HCT116 (cell line): Measurements from ENCODE around the gene RPL7L1. TPM values are rescaled to one million over a fixed set of nuclear protein-coding genes. Genes with fewer than 3 reads are reported as not detected.

Source experiments
- ATAC-seq: fragments of 200-7000 bp; cut with Tn5 transposase; 2 replicates; pipeline ENCODE4 v1.9.1; 2020; ENCODE audit warnings: mild to moderate bottlenecking, moderate library complexity
- Bru-seq: library from RNA; stranded (reverse); fragments of 400-500 nt; gene quantifications from one replicate; lab custom pipeline; 2021; lab: Mats Ljungman, UMichigan
- BruChase-seq, 2 experiments: library from RNA; stranded (reverse); fragments of 400-500 nt; gene quantifications; one replicate each; lab custom pipeline; 2021; lab: Mats Ljungman, UMichigan
- BruUV-seq: library from RNA; stranded (reverse); fragments of 400-500 nt; replicated peaks from 2 replicates; lab custom pipeline; 2021; lab: Mats Ljungman, UMichigan
- CTCF ChIA-PET: fragments of 300-600 bp; sonication (Branson Sonifier 250); formaldehyde crosslinking; loops from one replicate; lab custom pipeline; 2021; ENCODE audit warnings: antibody characterized with exemption; lab: Charles Lee
- POLR2A ChIA-PET: fragments of 300-600, 350-600 bp; sonication (Branson Sonifier 250); formaldehyde crosslinking; loops from one replicate; lab custom pipeline; 2021; ENCODE audit warnings: antibody characterized with exemption; lab: Charles Lee
- RAD21 ChIA-PET, 2 experiments: fragments of 300-600 bp; sonication (Branson Sonifier 250); formaldehyde crosslinking; loops; one replicate each; lab custom pipeline; 2023; ENCODE audit warnings: low total read pairs in 2 of 2; ENCODE audit not compliant: uncharacterized antibody in 2 of 2, unreplicated experiment in 2 of 2, low non-redundant PET in 1 of 2; lab: Charles Lee
- DNase-seq: peaks from one replicate; pipeline ENCODE4 v3.0.0-alpha.2; 2010; ENCODE audit warnings: low read depth, low spot score
- H2AFZ ChIP-seq: fragments of 200-600 bp; shearing (Covaris generic), sonication (generic); 2 replicates; pipeline ENCODE4 v1.6.1; 2017; ENCODE audit warnings: low read depth, mixed run types, mixed read lengths, antibody characterized with exemption, low read length; ENCODE audit not compliant: poor library complexity, severe bottlenecking
- H3K27ac ChIP-seq: 2 replicates; pipeline ENCODE4 v1.5.1; 2012; ENCODE audit warnings: low read depth, low read length
- H3K27me3 ChIP-seq: fragments of 200-600 bp; sonication (generic); 2 replicates; pipeline ENCODE4 v1.6.1; 2016; ENCODE audit warnings: mixed run types, low read length, mixed read lengths; ENCODE audit not compliant: insufficient read depth
- H3K36me3 ChIP-seq, 2 experiments: fragments of 200-500 bp in 1 of 2; fragments of 200-600 bp in 1 of 2; sonication (Bioruptor generic) in 1 of 2; sonication (generic) in 1 of 2; 2 replicates each; pipeline versions ENCODE4 v1.5.1 to v1.6.1; 2014 to 2016; ENCODE audit warnings: low read length in 2 of 2, inconsistent platforms in 1 of 2, mixed read lengths in 1 of 2, mixed run types in 1 of 2; ENCODE audit not compliant: insufficient read depth in 2 of 2, control insufficient read depth in 1 of 2
- H3K4me1 ChIP-seq, 2 experiments: fragments of 200-600 bp in 1 of 2; sonication (generic) in 1 of 2; 2 replicates each; pipeline versions ENCODE4 v1.5.1 to v1.6.1; 2012 to 2017; ENCODE audit warnings: low read length in 2 of 2, inconsistent platforms in 1 of 2, mild to moderate bottlenecking in 1 of 2, mixed read lengths in 1 of 2, mixed run types in 1 of 2, moderate library complexity in 1 of 2; ENCODE audit not compliant: insufficient read depth in 2 of 2, control insufficient read depth in 1 of 2
- H3K4me2 ChIP-seq: fragments of 200-600 bp; sonication (generic); 2 replicates; pipeline ENCODE4 v1.6.1; 2017; ENCODE audit warnings: mixed run types, low read length, mixed read lengths
- H3K4me3 ChIP-seq, 2 experiments: fragments of 200-600 bp in 1 of 2; sonication (generic) in 1 of 2; replicated peaks in 1 of 2; 2 replicates each; pipeline ENCODE4 v1.5.1; 2011 to 2016; ENCODE audit warnings: low read length in 2 of 2, control low read depth in 1 of 2, low read depth in 1 of 2, mild to moderate bottlenecking in 1 of 2, mixed read lengths in 1 of 2, mixed run types in 1 of 2
- H3K79me2 ChIP-seq: fragments of 200-600 bp; sonication (generic); 2 replicates; pipeline ENCODE4 v1.6.1; 2017; ENCODE audit warnings: mild to moderate bottlenecking, mixed run types, low read length, moderate library complexity, mixed read lengths; ENCODE audit not compliant: insufficient read depth
- H3K9ac ChIP-seq: fragments of 200-600 bp; sonication (generic); 2 replicates; pipeline ENCODE4 v1.6.1; 2016; ENCODE audit warnings: low read length, mixed read lengths
- H3K9me2 ChIP-seq: fragments of 200-600 bp; sonication (generic), shearing (Covaris generic); 2 replicates; pipeline ENCODE4 v1.6.1; 2017; ENCODE audit warnings: mixed run types, mild to moderate bottlenecking, moderate library complexity; ENCODE audit not compliant: insufficient read depth
- H3K9me3 ChIP-seq, 2 experiments: fragments of 200-500 bp in 1 of 2; fragments of 200-600 bp in 1 of 2; sonication (Bioruptor generic) in 1 of 2; sonication (generic) in 1 of 2; 2 replicates each; pipeline ENCODE4 v1.6.1; 2014 to 2017; ENCODE audit warnings: low read length in 2 of 2, mixed read lengths in 2 of 2, inconsistent platforms in 1 of 2, low read depth in 1 of 2, mild to moderate bottlenecking in 1 of 2, mixed run types in 1 of 2, moderate library complexity in 1 of 2; ENCODE audit not compliant: control insufficient read depth in 1 of 2, insufficient read depth in 1 of 2
- H4K20me1 ChIP-seq: fragments of 200-600 bp; sonication (generic), shearing (Covaris generic); 2 replicates; pipeline ENCODE4 v1.6.1; 2017; ENCODE audit warnings: mixed run types, mild to moderate bottlenecking, moderate library complexity; ENCODE audit not compliant: insufficient read depth
- ATF3 ChIP-seq: IDR thresholded peaks from 2 replicates; pipeline ENCODE4 v1.6.1; 2012
- CBX3 ChIP-seq: IDR thresholded peaks from 2 replicates; pipeline ENCODE4 v1.6.1; 2012; ENCODE audit warnings: low read depth
- CEBPB ChIP-seq: IDR thresholded peaks from 2 replicates; pipeline ENCODE4 v1.6.1; 2012; ENCODE audit warnings: low read depth
- CTCF ChIP-seq, 3 experiments: fragments of 200-600 bp in 1 of 3; sonication (generic) in 1 of 3; IDR thresholded peaks in 2 of 3; conservative IDR thresholded peaks in 1 of 3; 2 replicates each; pipeline ENCODE4 v1.5.1; 2012 to 2017; ENCODE audit warnings: low read depth in 2 of 3, low read length in 2 of 3, antibody characterized with exemption in 1 of 3, borderline replicate concordance in 1 of 3, control low read depth in 1 of 3, mild to moderate bottlenecking in 1 of 3, mixed read lengths in 1 of 3, mixed run types in 1 of 3, moderate library complexity in 1 of 3; ENCODE audit not compliant: insufficient read depth in 1 of 3
- EGR1 ChIP-seq: IDR thresholded peaks from 2 replicates; pipeline ENCODE4 v1.6.1; 2012; ENCODE audit warnings: low read depth
- ELF1 ChIP-seq: IDR thresholded peaks from 2 replicates; pipeline ENCODE4 v1.6.1; 2012; ENCODE audit warnings: low read depth, borderline replicate concordance
- EZH2 ChIP-seq: fragments of 200-600 bp; sonication (generic); IDR thresholded peaks from 2 replicates; pipeline ENCODE4 v1.6.1; 2017; ENCODE audit warnings: antibody characterized with exemption, mixed run types
- EZH2phosphoT487 ChIP-seq: fragments of 200-600 bp; IDR thresholded peaks from 2 replicates; pipeline ENCODE4 v1.6.1; 2018; ENCODE audit warnings: antibody characterized with exemption, borderline replicate concordance
- FOSL1 ChIP-seq: IDR thresholded peaks from 2 replicates; pipeline ENCODE4 v1.6.1; 2012; ENCODE audit warnings: low read depth
- JUND ChIP-seq: IDR thresholded peaks from 2 replicates; pipeline ENCODE4 v1.6.1; 2012
- MAX ChIP-seq: IDR thresholded peaks from 2 replicates; pipeline ENCODE4 v1.6.1; 2012
- POLR2A ChIP-seq: IDR thresholded peaks from 2 replicates; pipeline ENCODE4 v1.7.0; 2011; ENCODE audit warnings: borderline replicate concordance; ENCODE audit not compliant: insufficient read depth, insufficient read length; ENCODE audit errors: extremely low read depth
- POLR2AphosphoS5 ChIP-seq: IDR thresholded peaks from 2 replicates; pipeline ENCODE4 v1.6.1; 2011; ENCODE audit warnings: mild to moderate bottlenecking, low read depth, low read length, moderate library complexity
- SIN3A ChIP-seq: IDR thresholded peaks from 2 replicates; pipeline ENCODE4 v1.6.1; 2012; ENCODE audit warnings: low read depth
- SP1 ChIP-seq: IDR thresholded peaks from 2 replicates; pipeline ENCODE4 v1.6.1; 2012; ENCODE audit warnings: low read depth
- SRF ChIP-seq: IDR thresholded peaks from 2 replicates; pipeline ENCODE4 v1.6.1; 2012; ENCODE audit warnings: low read depth
- YY1 ChIP-seq: IDR thresholded peaks from 2 replicates; pipeline ENCODE4 v1.6.1; 2011; ENCODE audit warnings: low read length, low read depth, moderate library complexity, mild to moderate bottlenecking; ENCODE audit not compliant: insufficient replicate concordance; ENCODE audit errors: extremely low read depth
- ZBTB33 ChIP-seq: IDR thresholded peaks from 2 replicates; pipeline ENCODE4 v1.6.1; 2011; ENCODE audit warnings: mild to moderate bottlenecking, low read length, moderate library complexity; ENCODE audit not compliant: insufficient replicate concordance; ENCODE audit errors: extremely low read depth
- ZFX ChIP-seq: fragments of 450-650 bp; IDR thresholded peaks from 2 replicates; pipeline ENCODE4 v1.6.1; 2017
- intact Hi-C: fragments of 100-400 bp; cut with micrococcal nuclease; formaldehyde crosslinking; loops from 2 replicates; pipeline ENCODE4 v1.10.0; 2022
- long read RNA-seq: library from polyadenylated mRNA; unstranded; transcript quantifications from one replicate; pipeline ENCODE4 v2.0.0, GENCODE V29; 2021; ENCODE audit not compliant: unreplicated experiment
- polyA plus RNA-seq: library from polyadenylated mRNA; unstranded; fragments of >200 nt; gene quantifications from 2 replicates; pipeline ENCODE4 v1.2.1, GENCODE V29; 2012; ENCODE audit warnings: missing spikeins
- total RNA-seq: library from RNA; stranded (reverse); gene quantifications from one replicate; pipeline ENCODE4 v1.2.1, GENCODE V29; 2021; ENCODE audit not compliant: unreplicated experiment

The RPL7L1 gene
- total RNA-seq (125 TPM), Bru-seq, nascent RNA (percentile 98 among the genes with signal in this experiment), BruChase-seq, experiment 1, labeled RNA remaining after a 6-hour chase (percentile 99 among the genes with signal in this experiment), BruChase-seq, experiment 2, labeled RNA remaining after a 2-hour chase (percentile 99 among the genes with signal in this experiment)
- polyA plus RNA-seq, result 55.4 and 72.5 TPM in 2 replicates
- long read RNA-seq, full-length matches to known transcripts, result 48 of 86 reads
- long read RNA-seq, partial matches to known transcripts, result 26 of 86 reads
- long read RNA-seq, other reads (novel, unspliced or antisense), result 12 of 86 reads

- RAD21 ChIA-PET, result interaction anchor here in 1 of 2 experiments (0.5 kb wide), 1 partner anchor 761 kb away, joined by 5 read pairs; no protein-coding TSS in a partner anchor
- peak within 1 kb of the TSS; percentile 86 to 99 for H3K4me3 ChIP-seq
- intact Hi-C loops, result loop anchor here (5.0 to 10.0 kb wide), 2 partner anchors 152 to 655 kb away; no protein-coding TSS in a partner anchor
- CTCF ChIA-PET, result interaction anchor here (1.8 kb wide), 1 partner anchor 218 kb away, joined by 13 read pairs; no protein-coding TSS in a partner anchor
- peaks cover 49% of the 10 kb centered on the region for H3K79me2 ChIP-seq
- DNase-seq (peak; percentile 83), ATAC-seq (peak; percentile 90)
- TSS peak; percentile 98 for BruUV-seq
- TF ChIP-seq SIN3A (peak; percentile 79), ZFX (peak; percentile 21; the same call in 1 of the 2 replicates), POLR2A (peak; percentile 63), YY1 (peak; percentile 94), JUND (no peak), ELF1 (peak; percentile 67; the same call in 1 of the 2 replicates), CBX3 (peak; percentile 67), SP1 (peak; percentile 37; the same call in 1 of the 2 replicates), EZH2 (no peak), MAX (peak; percentile 91), EZH2phosphoT487 (no peak), ATF3 (no peak), SRF (peak; percentile 54; the same call in 1 of the 2 replicates), CTCF (IDR thresholded peaks at IDR 0.05 in 2 of 3, conservative IDR thresholded peaks at IDR 0.05 in 1 of 3; ENCODE audit: borderline replicate concordance in 1 of 3, insufficient read depth in 1 of 3, low read depth in 2 of 3, low read length in 2 of 3) (no peak), ZBTB33 (no peak), FOSL1 (no peak; the same call in 1 of the 2 replicates), CEBPB (no peak), POLR2AphosphoS5 (peak; percentile 92), EGR1 (no peak)
- POLR2A ChIA-PET, result interaction anchor here (0.8 to 1.5 kb wide), 12 partner anchors 11 to 831 kb away, joined by 3 to 15 read pairs (median 4); partner anchors contain the start of genes BICRAL, PPP2R5D, TBCC and UBR2
- H3K27ac ChIP-seq, result peak within 1 kb of the TSS; percentile 79
- peaks cover 18 to 32% of the 10 kb centered on the region in 2 experiments for H3K36me3 ChIP-seq
- peaks cover 0 to 18% of the 10 kb centered on the region in 2 experiments; a peak in 2 of 4 replicates for H3K4me1 ChIP-seq
- H3K27me3 ChIP-seq, result no peaks in the 10 kb centered on the region
- H3K9me3 ChIP-seq, result no peaks in the 10 kb centered on the region
- no peaks in the 10 kb centered on the region for H3K9me2 ChIP-seq
- no peaks in the 10 kb centered on the region for H4K20me1 ChIP-seq
- H3K9ac ChIP-seq, result peak within 1 kb of the TSS; percentile 93
- peak within 1 kb of the TSS; percentile 44 for H2AFZ ChIP-seq
- peak within 1 kb of the TSS; percentile 90 for H3K4me2 ChIP-seq
Observed at GRCh38 chr6:42879372-42880239, at the start of gene RPL7L1. TSS of gene RPL7L1 (plus strand) at chr6:42879616. CDS start at chr6:42879911, 295 bp downstream.
